GM18511 (cell line): ENCODE results near the gene ABCA7.

Source experiments
- ATAC-seq: cut with Tn5 transposase; IDR thresholded peaks from one replicate; pipeline ENCODE4 v1.9.1; 2021; ENCODE audit warnings: mild to moderate bottlenecking, moderate library complexity; ENCODE audit not compliant: unreplicated experiment

ABCA7 gene

GRCh38 chr19:1004204-1004802 lies 35.6 kb upstream of the ABCA7 start:
- no peak for ATAC-seq

DNA sequence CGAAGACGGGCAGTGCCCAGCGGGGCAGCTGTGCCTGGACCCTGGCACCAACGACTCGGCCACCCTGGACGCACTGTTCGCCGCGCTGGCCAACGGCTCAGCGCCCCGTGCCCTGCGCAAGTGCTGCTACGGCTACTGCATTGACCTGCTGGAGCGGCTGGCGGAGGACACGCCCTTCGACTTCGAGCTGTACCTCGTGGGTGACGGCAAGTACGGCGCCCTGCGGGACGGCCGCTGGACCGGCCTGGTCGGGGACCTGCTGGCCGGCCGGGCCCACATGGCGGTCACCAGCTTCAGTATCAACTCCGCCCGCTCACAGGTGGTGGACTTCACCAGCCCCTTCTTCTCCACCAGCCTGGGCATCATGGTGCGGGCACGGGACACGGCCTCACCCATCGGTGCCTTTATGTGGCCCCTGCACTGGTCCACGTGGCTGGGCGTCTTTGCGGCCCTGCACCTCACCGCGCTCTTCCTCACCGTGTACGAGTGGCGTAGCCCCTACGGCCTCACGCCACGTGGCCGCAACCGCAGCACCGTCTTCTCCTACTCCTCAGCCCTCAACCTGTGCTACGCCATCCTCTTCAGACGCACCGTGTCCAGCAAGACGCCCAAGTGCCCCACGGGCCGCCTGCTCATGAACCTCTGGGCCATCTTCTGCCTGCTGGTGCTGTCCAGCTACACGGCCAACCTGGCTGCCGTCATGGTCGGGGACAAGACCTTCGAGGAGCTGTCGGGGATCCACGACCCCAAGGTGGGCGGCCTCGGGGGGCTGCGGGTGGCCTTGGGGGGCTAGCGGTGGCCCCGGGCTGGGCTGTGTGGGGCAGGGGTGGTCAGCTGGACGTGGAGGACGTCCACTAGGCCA lies 34.9 kb upstream of the ABCA7 start:
- ATAC-seq = no peak

- no peak for ATAC-seq
Observed at GRCh38 chr19:1006711-1007398, 33.1 kb upstream of the ABCA7 start.

DNA sequence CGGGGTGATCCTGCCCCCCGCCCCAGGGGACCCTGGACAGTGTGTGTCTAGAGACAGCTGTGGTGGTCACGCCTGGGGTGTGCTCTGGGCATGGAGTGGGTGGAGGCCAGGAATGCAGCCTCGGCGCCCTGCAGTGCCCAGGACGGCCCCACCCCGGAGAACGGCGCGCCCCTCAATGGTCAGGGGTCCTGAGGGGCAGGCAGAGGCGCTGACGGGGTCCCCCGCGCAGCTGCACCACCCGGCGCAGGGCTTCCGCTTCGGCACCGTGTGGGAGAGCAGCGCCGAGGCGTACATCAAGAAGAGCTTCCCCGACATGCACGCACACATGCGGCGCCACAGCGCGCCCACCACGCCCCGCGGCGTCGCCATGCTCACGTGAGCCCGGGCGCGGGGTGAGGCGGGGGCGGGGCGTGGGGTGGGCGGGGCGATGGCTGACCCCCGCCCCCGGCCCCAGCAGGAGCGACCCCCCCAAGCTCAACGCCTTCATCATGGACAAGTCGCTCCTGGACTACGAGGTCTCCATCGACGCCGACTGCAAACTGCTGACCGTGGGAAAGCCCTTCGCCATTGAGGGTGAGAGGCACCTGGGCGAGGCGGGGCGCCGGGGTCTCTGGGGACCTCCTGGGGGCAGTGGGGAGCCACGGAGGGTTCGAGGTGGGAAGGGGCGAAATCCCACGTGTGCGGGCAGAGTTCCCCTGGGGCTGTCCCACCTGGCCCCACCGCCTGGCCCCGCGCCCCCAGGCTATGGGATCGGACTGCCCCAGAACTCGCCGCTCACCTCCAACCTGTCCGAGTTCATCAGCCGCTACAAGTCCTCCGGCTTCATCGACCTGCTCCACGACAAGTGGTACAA lies 32.3 kb upstream of the ABCA7 start:
- no peak for ATAC-seq

GRCh38 chr19:1008268-1009040 lies 31.5 kb upstream of the ABCA7 start:
- no peak for ATAC-seq

DNA sequence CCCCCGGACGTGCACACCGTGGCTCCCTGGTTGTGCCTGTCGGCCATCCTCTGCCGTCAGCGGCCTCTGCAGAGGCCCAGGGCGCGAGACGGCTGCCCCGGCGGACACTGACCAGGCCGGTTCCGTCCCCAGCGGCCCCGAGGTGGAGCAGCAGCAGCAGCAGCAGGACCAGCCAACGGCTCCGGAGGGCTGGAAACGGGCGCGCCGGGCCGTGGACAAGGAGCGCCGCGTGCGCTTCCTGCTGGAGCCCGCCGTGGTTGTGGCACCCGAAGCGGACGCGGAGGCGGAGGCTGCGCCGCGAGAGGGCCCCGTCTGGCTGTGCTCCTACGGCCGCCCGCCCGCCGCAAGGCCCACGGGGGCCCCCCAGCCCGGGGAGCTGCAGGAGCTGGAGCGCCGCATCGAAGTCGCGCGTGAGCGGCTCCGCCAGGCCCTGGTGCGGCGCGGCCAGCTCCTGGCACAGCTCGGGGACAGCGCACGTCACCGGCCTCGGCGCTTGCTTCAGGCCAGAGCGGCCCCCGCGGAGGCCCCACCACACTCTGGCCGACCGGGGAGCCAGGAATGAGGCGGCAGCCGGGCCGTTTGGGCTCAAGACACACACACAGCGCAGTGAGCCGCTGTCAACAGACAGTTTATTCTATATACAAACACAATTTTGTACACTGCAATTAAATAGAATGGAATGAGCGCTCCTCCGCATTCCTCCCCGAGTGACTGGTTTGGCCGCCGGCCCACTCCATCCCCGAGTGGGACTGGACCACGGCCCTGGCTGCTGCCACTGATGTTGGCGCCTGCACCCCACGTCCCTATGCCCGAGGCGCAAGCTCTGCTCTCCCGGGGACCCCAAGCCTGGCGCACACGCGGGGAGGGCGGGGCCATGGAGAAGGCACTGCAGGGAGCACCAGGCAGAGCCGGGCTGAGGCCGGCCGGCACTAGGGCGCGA lies 30.6 kb upstream of the ABCA7 start:
- no peak for ATAC-seq

DNA sequence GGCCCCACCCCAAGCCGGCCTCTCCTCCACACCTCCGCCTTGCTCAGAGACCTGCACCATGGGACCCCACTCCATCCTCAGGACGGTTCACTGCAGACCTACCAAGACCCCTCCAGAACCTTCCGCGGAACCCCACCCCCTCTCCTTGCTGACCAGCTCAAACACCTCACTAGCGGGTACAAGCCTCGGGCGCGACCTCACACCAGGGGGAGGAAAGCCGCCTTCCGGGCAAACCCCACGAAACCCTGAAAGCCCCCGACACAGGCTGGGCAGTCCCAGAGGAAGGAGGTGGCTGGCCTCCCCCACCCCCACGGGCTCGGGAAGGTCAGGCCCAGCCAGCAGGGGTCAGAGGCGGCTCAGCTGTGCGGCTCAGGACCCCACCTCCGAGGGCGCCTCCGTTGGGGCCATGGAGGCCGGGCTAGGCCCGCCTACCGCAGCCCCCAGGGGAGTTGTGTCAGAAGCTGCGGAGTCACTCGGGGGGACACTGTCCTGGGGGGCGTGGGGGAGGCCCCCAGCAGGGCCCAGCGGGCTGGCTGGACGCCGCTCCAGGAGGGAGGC lies 29.8 kb upstream of the ABCA7 start:
- ATAC-seq = no peak

- no peak for ATAC-seq
Observed at GRCh38 chr19:1010586-1011510, 29.1 kb upstream of the ABCA7 start.

DNA sequence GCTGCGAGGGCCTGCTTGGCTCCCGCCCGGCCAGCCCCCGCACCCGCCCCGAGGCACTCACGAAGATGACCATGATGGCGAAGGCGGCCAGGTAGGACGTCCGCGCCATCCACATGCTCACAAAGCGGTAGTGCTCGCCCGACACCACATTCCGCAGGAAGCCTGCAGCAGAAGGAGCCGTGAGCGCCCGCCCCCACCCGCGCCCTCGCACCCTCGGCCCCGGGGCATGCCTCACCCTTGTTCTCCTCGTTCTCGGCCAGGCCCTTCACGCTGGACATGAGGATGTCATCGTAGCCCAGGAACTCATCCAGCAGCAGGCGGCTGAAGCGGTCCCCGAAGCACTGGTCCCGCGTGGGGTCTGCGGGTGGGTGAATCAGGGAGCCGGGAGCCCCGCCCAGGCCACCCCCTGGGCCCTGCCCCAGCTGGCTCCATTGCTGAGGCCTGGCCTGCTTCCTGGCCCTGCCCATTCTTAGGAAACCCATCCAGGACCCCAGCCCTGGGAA lies 28.0 kb upstream of the ABCA7 start:
- no peak for ATAC-seq

DNA sequence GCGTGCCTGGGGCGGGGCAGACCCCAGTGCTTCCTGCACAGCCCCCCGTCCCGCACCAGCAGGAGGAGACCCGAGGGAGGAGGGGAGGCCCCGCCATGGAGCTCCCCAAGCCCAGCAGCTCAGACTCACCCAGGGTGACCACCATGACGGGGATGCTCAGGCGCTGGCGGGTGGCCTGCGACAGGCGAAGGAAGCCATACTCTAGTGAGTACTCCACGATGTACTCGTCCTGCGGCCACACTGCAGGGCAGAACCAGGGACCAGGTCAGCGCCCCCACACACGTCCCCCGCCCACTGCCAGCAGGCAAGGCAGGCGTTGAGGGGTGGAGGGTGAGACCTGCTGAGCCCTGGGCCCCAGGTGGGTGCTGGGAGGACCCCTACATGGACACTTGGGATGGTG lies 27.6 kb upstream of the ABCA7 start:
- no peak for ATAC-seq

DNA sequence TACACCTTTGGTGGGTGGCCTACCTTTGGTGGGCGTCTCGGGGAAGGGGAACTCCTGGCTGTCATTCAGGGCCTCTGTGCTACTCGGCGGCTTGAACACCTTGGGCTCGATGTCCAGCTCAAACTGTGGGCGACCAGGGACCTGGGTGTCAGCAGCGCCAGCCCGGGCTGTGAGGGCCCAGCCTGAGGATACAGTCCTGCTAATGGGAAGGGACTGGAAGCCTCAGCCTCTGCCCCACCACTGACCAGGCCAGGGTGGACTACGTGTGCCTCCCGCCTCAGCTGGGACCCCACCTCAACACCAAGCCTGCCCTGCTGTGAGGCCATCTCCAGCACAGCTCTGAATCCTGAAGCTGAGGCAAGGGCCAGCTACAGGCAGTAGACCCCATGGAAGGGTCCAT lies 26.7 kb upstream of the ABCA7 start:
- no peak for ATAC-seq

DNA sequence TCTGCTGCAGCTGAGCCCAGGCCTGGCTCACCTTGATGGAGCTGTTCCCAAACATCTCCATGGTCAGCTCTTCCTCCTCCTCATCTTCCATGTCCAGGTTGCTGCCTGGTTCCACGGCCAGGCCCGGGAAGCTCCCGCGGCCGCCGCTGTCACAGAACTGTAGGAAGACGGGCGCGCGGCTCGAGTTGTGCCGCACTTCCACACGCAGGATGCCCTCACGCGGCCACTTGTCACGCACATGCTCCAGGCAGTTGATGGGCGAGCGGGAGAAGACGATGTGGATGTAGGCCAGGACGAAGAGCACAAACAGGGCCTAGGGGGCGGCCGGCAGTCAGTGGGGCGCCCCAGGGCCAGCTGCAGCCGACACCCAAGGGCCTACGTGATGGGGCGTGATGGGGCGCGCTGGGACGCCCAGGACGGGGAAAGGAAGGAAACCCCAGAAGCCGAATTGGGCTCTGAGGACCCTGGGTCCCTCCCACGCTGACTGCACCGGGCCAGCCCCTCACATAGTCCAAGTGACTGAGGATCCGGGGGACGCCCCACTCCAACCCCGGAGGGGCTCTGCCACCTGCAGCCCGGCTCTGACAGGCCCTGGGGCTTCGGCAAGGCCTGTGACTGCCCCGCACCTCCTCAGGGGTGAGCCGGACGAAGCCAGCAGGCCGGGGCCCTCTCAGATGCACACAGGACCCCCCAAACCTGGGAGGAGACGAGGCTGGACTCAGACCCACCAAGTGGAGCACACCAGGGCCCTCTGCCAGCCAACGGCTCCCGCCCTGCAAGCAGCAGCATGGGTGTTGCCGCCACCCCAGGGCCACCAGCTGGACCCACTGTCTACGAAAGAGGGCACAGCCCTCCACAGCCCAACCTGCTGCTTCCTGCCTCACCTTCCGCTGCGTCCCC lies 25.5 kb upstream of the ABCA7 start:
- ATAC-seq = no peak

GRCh38 chr19:1015061-1015781 lies 24.7 kb upstream of the ABCA7 start:
- ATAC-seq = no peak

- ATAC-seq = no peak
Observed at GRCh38 chr19:1015782-1016646, 23.9 kb upstream of the ABCA7 start.

DNA sequence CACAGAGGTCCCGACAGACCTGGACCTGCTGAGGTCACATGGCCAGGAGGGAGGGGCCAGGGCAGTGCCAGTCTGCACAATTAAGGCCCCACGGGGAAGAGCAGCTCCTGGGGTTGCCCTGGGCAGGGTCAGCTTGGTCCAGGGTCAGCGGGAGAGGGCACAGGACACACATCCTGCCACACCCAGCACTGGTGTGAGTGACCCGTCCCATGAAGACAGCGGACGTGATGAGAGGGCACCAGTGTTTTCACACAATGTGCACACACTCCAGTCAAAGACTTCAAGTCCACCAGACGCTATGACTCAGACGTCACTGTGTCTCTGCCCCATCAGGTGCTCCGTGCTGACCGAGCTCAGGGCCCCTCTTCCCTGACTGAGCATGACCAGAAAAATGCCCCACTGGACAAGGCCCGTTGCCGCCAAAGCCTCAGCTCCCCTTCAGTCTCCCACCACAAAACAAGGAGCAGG lies 23.2 kb upstream of the ABCA7 start:
- ATAC-seq = no peak
